MM.1S (cell line): Measurements from ENCODE around the gene RXFP1.

Experiments used
- DNase-seq: peaks from one replicate; pipeline ENCODE4 v3.0.0-alpha.2; 2015
- H2AFZ ChIP-seq: fragments of 300-600 bp; sonication (generic); 2 replicates; pipeline ENCODE4 v1.6.0; 2016; ENCODE audit warnings: antibody characterized with exemption, low read length
- H3F3A ChIP-seq: fragments of 300-600 bp; sonication (generic); 2 replicates; pipeline ENCODE4 v1.6.1; 2016; ENCODE audit warnings: mild to moderate bottlenecking, antibody characterized with exemption, low read length, moderate library complexity, mixed read lengths; ENCODE audit not compliant: insufficient read depth
- H3K27ac ChIP-seq: fragments of 300-600 bp; sonication (generic); 2 replicates; pipeline ENCODE4 v1.5.1; 2016; ENCODE audit warnings: mild to moderate bottlenecking, low read length
- H3K27me3 ChIP-seq: fragments of 300-600 bp; sonication (generic); replicated peaks from 2 replicates; pipeline ENCODE4 v1.6.0; 2016; ENCODE audit warnings: low read length; ENCODE audit not compliant: insufficient read depth
- H3K36me3 ChIP-seq: fragments of 300-600 bp; sonication (generic); replicated peaks from 2 replicates; pipeline ENCODE4 v1.6.1; 2016; ENCODE audit warnings: mild to moderate bottlenecking, low read length, mixed read lengths; ENCODE audit not compliant: insufficient read depth
- H3K4me1 ChIP-seq: fragments of 300-600 bp; sonication (generic); 2 replicates; pipeline ENCODE4 v1.6.1; 2016; ENCODE audit warnings: low read length, mixed read lengths
- H3K4me2 ChIP-seq: fragments of 300-600 bp; sonication (generic); 2 replicates; pipeline ENCODE4 v1.6.0; 2016; ENCODE audit warnings: low read depth, low read length
- H3K4me3 ChIP-seq: fragments of 300-600 bp; sonication (generic); 2 replicates; pipeline ENCODE4 v1.5.1; 2016; ENCODE audit warnings: low read length, mixed read lengths
- H3K79me2 ChIP-seq: fragments of 300-600 bp; sonication (generic); 2 replicates; pipeline ENCODE4 v1.6.1; 2016; ENCODE audit warnings: mixed run types, low read length, mixed read lengths
- H3K9ac ChIP-seq: fragments of 300-600 bp; sonication (generic); 2 replicates; pipeline ENCODE4 v1.6.1; 2016; ENCODE audit warnings: low read length, mixed read lengths
- H3K9me2 ChIP-seq: fragments of 300-600 bp; sonication (generic); replicated peaks from 2 replicates; pipeline ENCODE4 v1.6.1; 2016; ENCODE audit warnings: mild to moderate bottlenecking, low read length, mixed read lengths; ENCODE audit not compliant: insufficient read depth
- H3K9me3 ChIP-seq: fragments of 300-600 bp; sonication (generic); replicated peaks from 2 replicates; pipeline ENCODE4 v1.6.1; 2016; ENCODE audit warnings: mild to moderate bottlenecking, low read length, mixed read lengths; ENCODE audit not compliant: insufficient read depth
- H4K20me1 ChIP-seq: fragments of 300-600 bp; sonication (generic); 2 replicates; pipeline ENCODE4 v1.6.1; 2016; ENCODE audit warnings: mild to moderate bottlenecking, low read length, moderate library complexity, mixed read lengths; ENCODE audit not compliant: insufficient read depth
- CTCF ChIP-seq: fragments of 300-600 bp; sonication (generic); IDR thresholded peaks from 2 replicates; pipeline ENCODE4 v1.5.1; 2016; ENCODE audit warnings: antibody characterized with exemption, low read length, mixed read lengths
- EZH2 ChIP-seq: fragments of 300-600 bp; sonication (generic); optimal IDR thresholded peaks from 2 replicates; pipeline ENCODE3; 2017; ENCODE audit warnings: low read depth, mild to moderate bottlenecking, antibody characterized with exemption, low read length, mixed read lengths
- EZH2phosphoT487 ChIP-seq: fragments of 300-600 bp; sonication (generic); IDR thresholded peaks from 2 replicates; pipeline ENCODE4 v1.6.1; 2018; ENCODE audit warnings: antibody characterized with exemption, low read length

RXFP1 gene

GRCh38 chr4:158621729-158622128, 100.0 kb downstream of the RXFP1 start:
- H3K79me2 ChIP-seq = no peaks in the 10 kb centered on the region
- peak; percentile 64 for DNase-seq
- no peak for TF ChIP-seq CTCF
- no peak for TF ChIP-seq EZH2
- TF ChIP-seq EZH2phosphoT487 = no peak
- no peaks in the 10 kb centered on the region for H3K36me3 ChIP-seq
- no peaks in the 10 kb centered on the region for H3K27me3 ChIP-seq
- H3K9me3 ChIP-seq = no peaks in the 10 kb centered on the region
- no peak overlapping the region for H3K4me2 ChIP-seq
- no peak overlapping the region for H2AFZ ChIP-seq
- H3K4me3 ChIP-seq = no peak overlapping the region
- no peaks in the 10 kb centered on the region for H3K4me1 ChIP-seq
- no peaks in the 10 kb centered on the region for H3K9me2 ChIP-seq
- H3K27ac ChIP-seq = no peak overlapping the region; the same call in 1 of the 2 replicates
- H4K20me1 ChIP-seq = no peaks in the 10 kb centered on the region
- H3K9ac ChIP-seq = no peak overlapping the region
- H3F3A ChIP-seq = no peaks in the 10 kb centered on the region

GRCh38 chr4:158622251-158622650, 100.6 kb downstream of the RXFP1 start:
- H3K27me3 ChIP-seq = no peaks in the 10 kb centered on the region
- TF ChIP-seq CTCF (no peak), EZH2 (no peak), EZH2phosphoT487 (no peak)
- H3K9me3 ChIP-seq = no peaks in the 10 kb centered on the region
- H2AFZ ChIP-seq = no peak overlapping the region
- H3K79me2 ChIP-seq = no peaks in the 10 kb centered on the region
- DNase-seq = no peak
- no peaks in the 10 kb centered on the region for H3F3A ChIP-seq
- no peak overlapping the region for H3K9ac ChIP-seq
- no peak overlapping the region for H3K4me2 ChIP-seq
- H3K4me3 ChIP-seq = no peak overlapping the region
- no peaks in the 10 kb centered on the region for H3K9me2 ChIP-seq
- H3K27ac ChIP-seq = no peak overlapping the region
- H3K4me1 ChIP-seq = no peaks in the 10 kb centered on the region
- no peaks in the 10 kb centered on the region for H3K36me3 ChIP-seq
- H4K20me1 ChIP-seq = no peaks in the 10 kb centered on the region

- Histone ChIP-seq H4K20me1 (no peaks in the 10 kb centered on the region), H3K4me1 (no peaks in the 10 kb centered on the region), H3K79me2 (no peaks in the 10 kb centered on the region), H3K4me3 (no peak overlapping the region), H3K27ac (no peak overlapping the region), H3K9me3 (no peaks in the 10 kb centered on the region), H3K4me2 (no peak overlapping the region), H3K36me3 (no peaks in the 10 kb centered on the region), H3K9ac (no peak overlapping the region), H3F3A (no peaks in the 10 kb centered on the region), H3K9me2 (no peaks in the 10 kb centered on the region), H3K27me3 (no peaks in the 10 kb centered on the region), H2AFZ (no peak overlapping the region)
- TF ChIP-seq EZH2phosphoT487 = no peak
- peak; percentile 79 for TF ChIP-seq CTCF
- peak; percentile 55 for DNase-seq
Measured at GRCh38 chr4:158624889-158625478, 103.3 kb downstream of the RXFP1 start.
